H9 (cell line): ENCODE results near the gene SLC7A5. TPM values are rescaled to one million over a fixed set of nuclear protein-coding genes. Genes with fewer than 3 reads are reported as not detected.
"Not testable (repeated sequence)": the region's sequence is repeated elsewhere in the genome, so short reads cannot be mapped to it uniquely, and the experiment has no call there.

Source experiments
- DNase-seq: peaks from one replicate; pipeline ENCODE4 v3.0.0-alpha.2; 2017
- H2AFZ ChIP-seq: one replicate; pipeline ENCODE4 v1.6.1; 2013; ENCODE audit warnings: mild to moderate bottlenecking, low read length, control low read depth, moderate library complexity
- H2AK5ac ChIP-seq: 2 replicates; pipeline ENCODE4 v1.6.1; 2013; ENCODE audit warnings: low read length, control low read depth, mixed read lengths; ENCODE audit not compliant: insufficient read length
- H2BK120ac ChIP-seq: one replicate; pipeline ENCODE4 v1.6.1; 2013; ENCODE audit warnings: low read depth, mild to moderate bottlenecking, low read length, control low read depth, inconsistent platforms; ENCODE audit not compliant: poor library complexity, severe bottlenecking
- H2BK12ac ChIP-seq: 2 replicates; pipeline ENCODE4 v1.6.1; 2013; ENCODE audit warnings: low read length, control low read depth, mixed read lengths, low read depth; ENCODE audit not compliant: insufficient read length
- H2BK15ac ChIP-seq: 2 replicates; pipeline ENCODE4 v1.6.1; 2013; ENCODE audit warnings: low read depth, low read length, control low read depth
- H2BK20ac ChIP-seq: one replicate; pipeline ENCODE4 v1.6.1; 2013; ENCODE audit warnings: low read depth, mild to moderate bottlenecking, low read length, control low read depth, inconsistent platforms; ENCODE audit not compliant: poor library complexity, severe bottlenecking
- H2BK5ac ChIP-seq: 2 replicates; pipeline ENCODE4 v1.6.1; 2013; ENCODE audit warnings: low read length, control low read depth, mixed read lengths; ENCODE audit not compliant: insufficient read length
- H3K14ac ChIP-seq: 2 replicates; pipeline ENCODE4 v1.6.1; 2013; ENCODE audit warnings: low read length, control low read depth; ENCODE audit not compliant: insufficient read depth
- H3K18ac ChIP-seq: 2 replicates; pipeline ENCODE4 v1.6.1; 2013; ENCODE audit warnings: low read depth, mild to moderate bottlenecking, mixed read lengths, low read length, control low read depth; ENCODE audit not compliant: insufficient read length
- H3K23ac ChIP-seq: 2 replicates; pipeline ENCODE4 v1.6.1; 2013; ENCODE audit warnings: low read length, control low read depth, mixed read lengths, low read depth; ENCODE audit not compliant: insufficient read length
- H3K23me2 ChIP-seq: 2 replicates; pipeline ENCODE4 v1.6.1; 2013; ENCODE audit warnings: low read depth, mild to moderate bottlenecking, mixed read lengths, low read length, control low read depth; ENCODE audit not compliant: insufficient read length, poor library complexity, severe bottlenecking
- H3K27ac ChIP-seq: 2 replicates; pipeline ENCODE4 v1.5.1; 2013; ENCODE audit warnings: low read length, control low read depth, mixed read lengths, low read depth; ENCODE audit not compliant: insufficient read length
- H3K27me3 ChIP-seq: 2 replicates; pipeline ENCODE4 v1.6.1; 2013; ENCODE audit warnings: low read length, control low read depth, inconsistent platforms; ENCODE audit not compliant: insufficient read depth
- H3K4ac ChIP-seq: 2 replicates; pipeline ENCODE4 v1.6.1; 2013; ENCODE audit warnings: low read depth, mild to moderate bottlenecking, control low read depth, inconsistent platforms, low read length, moderate library complexity
- H3K4me1 ChIP-seq: 2 replicates; pipeline ENCODE4 v1.6.1; 2013; ENCODE audit warnings: low read length, control low read depth, inconsistent platforms; ENCODE audit not compliant: insufficient read depth
- H3K4me2 ChIP-seq: 2 replicates; pipeline ENCODE4 v1.6.1; 2013; ENCODE audit warnings: low read length, control low read depth, mixed read lengths; ENCODE audit not compliant: insufficient read length, insufficient read depth
- H3K56ac ChIP-seq: 2 replicates; pipeline ENCODE4 v1.6.1; 2013; ENCODE audit warnings: low read depth, mild to moderate bottlenecking, mixed read lengths, low read length, control low read depth; ENCODE audit not compliant: insufficient read length
- H3K79me1 ChIP-seq: 2 replicates; pipeline ENCODE4 v1.6.1; 2013; ENCODE audit warnings: low read depth, mild to moderate bottlenecking, moderate library complexity, low read length, control low read depth, inconsistent platforms; ENCODE audit not compliant: insufficient read depth, poor library complexity, severe bottlenecking
- H3K79me2 ChIP-seq: 2 replicates; pipeline ENCODE4 v1.6.1; 2013; ENCODE audit warnings: low read length, control low read depth, inconsistent platforms; ENCODE audit not compliant: insufficient read depth
- H3K9ac ChIP-seq: 2 replicates; pipeline ENCODE4 v1.6.1; 2013; ENCODE audit warnings: low read length, control low read depth, mixed read lengths; ENCODE audit not compliant: insufficient read length; ENCODE audit errors: extremely low read depth
- H3K9me3 ChIP-seq: one replicate; pipeline ENCODE4 v1.6.1; 2013; ENCODE audit warnings: low read depth, low read length, inconsistent platforms; ENCODE audit not compliant: control insufficient read depth
- H3T11ph ChIP-seq: one replicate; pipeline ENCODE4 v1.6.1; 2013; ENCODE audit warnings: mild to moderate bottlenecking, low read length, control low read depth, inconsistent platforms
- H4K20me1 ChIP-seq: one replicate; pipeline ENCODE4 v1.6.1; 2013; ENCODE audit not compliant: control insufficient read depth, insufficient read length, insufficient read depth
- H4K5ac ChIP-seq: 2 replicates; pipeline ENCODE4 v1.6.1; 2013; ENCODE audit warnings: low read depth, mild to moderate bottlenecking, mixed read lengths, low read length, control low read depth; ENCODE audit not compliant: insufficient read length
- H4K8ac ChIP-seq: replicated peaks from 2 replicates; pipeline ENCODE4 v1.6.1; 2013; ENCODE audit warnings: low read length, control low read depth, mixed read lengths, low read depth; ENCODE audit not compliant: insufficient read length
- H4K91ac ChIP-seq: 2 replicates; pipeline ENCODE4 v1.6.1; 2013; ENCODE audit warnings: low read depth, mild to moderate bottlenecking, moderate library complexity, mixed read lengths, low read length, control low read depth; ENCODE audit not compliant: insufficient read length
- H3K27ac Mint-ChIP-seq, 3 experiments: 2 replicates in 2 of 3; 3 replicates in 1 of 3; pipeline ENCODE4 v1.8.0; 2020 to 2021; ENCODE audit warnings: mixed read lengths in 3 of 3, mild to moderate bottlenecking in 1 of 3, moderate library complexity in 1 of 3
- H3K27me3 Mint-ChIP-seq: 2 replicates; pipeline ENCODE4 v1.8.0; 2021; ENCODE audit warnings: low read depth, mild to moderate bottlenecking, moderate library complexity, mixed read lengths
- H3K36me3 Mint-ChIP-seq, 3 experiments: 2 replicates in 2 of 3; 3 replicates in 1 of 3; pipeline ENCODE4 v1.8.0; 2020 to 2021; ENCODE audit warnings: low read depth in 3 of 3, mixed read lengths in 3 of 3; ENCODE audit not compliant: insufficient read depth in 1 of 3
- H3K4me1 Mint-ChIP-seq, 2 experiments: 2 replicates each; pipeline ENCODE4 v1.8.0; 2020; ENCODE audit warnings: mixed read lengths in 2 of 2
- H3K4me3 Mint-ChIP-seq, 2 experiments: 2 replicates in 1 of 2; 3 replicates in 1 of 2; pipeline ENCODE4 v1.8.0; 2020 to 2021; ENCODE audit warnings: mild to moderate bottlenecking in 2 of 2, mixed read lengths in 2 of 2, moderate library complexity in 1 of 2
- H3K9me3 Mint-ChIP-seq, 2 experiments: 2 replicates in 1 of 2; 3 replicates in 1 of 2; pipeline ENCODE4 v1.8.0; 2020; ENCODE audit warnings: mild to moderate bottlenecking in 2 of 2, mixed read lengths in 2 of 2, moderate library complexity in 1 of 2
- WGBS: extraction: QIAGEN DNeasy Blood & Tissue Kit; methylation state at CpG from one replicate; pipeline ENCODE4 v1.1.7; 2013; ENCODE audit warnings: missing lambda C conversion rate, low lambda C conversion rate, mixed read lengths; ENCODE audit not compliant: insufficient read length; ENCODE audit errors: extremely low coverage; 5-methylcytosine and 5-hydroxymethylcytosine counted together
- total RNA-seq: library from RNA; stranded (reverse); gene quantifications from 2 replicates; pipeline ENCODE4 v1.2.1, GENCODE V29; 2021

The SLC7A5 gene
- total RNA-seq, 1 experiment from 2014 or later: 217 TPM

DNA sequence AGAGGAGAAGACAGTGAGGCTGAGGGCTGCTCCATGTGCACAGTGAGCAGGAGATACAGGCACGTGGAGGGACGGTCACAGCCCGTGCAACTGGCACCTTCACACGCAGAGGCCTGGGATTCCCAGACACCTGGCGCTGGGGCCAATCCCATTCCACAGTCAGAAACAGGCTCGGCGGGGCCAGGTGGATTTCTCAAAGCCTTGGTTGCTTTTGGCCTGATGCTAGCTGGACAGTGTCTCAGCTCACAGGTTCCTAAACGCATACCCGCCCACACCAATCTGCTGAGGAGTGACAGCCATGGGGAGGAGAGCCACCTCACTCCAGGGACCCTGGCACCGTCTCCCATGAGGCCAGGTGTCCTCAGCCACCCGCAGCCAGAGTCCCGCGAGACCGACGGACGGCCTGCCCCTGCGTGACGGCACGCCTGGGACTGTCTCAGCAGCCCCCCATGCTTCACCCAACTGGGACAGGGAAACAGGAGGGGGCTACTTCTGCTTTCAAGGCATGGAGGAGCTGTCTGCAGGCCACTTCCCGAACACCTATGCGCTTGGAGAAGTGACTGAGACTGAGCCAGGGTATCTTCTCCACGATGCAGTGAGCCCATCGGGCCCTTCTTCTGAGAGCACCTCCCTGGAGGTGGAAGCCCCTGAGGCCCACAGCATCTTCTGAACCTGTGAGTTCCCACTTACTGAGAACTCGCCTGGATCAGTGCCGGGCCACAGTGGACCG lies 6.5 kb downstream of the SLC7A5 start:
- WGBS: no CpG with 5 or more reads among the region's 26 CpGs
- not testable (repeated sequence) for H4K20me1 ChIP-seq, H2BK20ac ChIP-seq

GRCh38 chr16:87861300-87862099 lies 7.8 kb downstream of the SLC7A5 start:
- H3K56ac ChIP-seq, H3K9me3 Mint-ChIP-seq, H2BK12ac ChIP-seq, H2BK5ac ChIP-seq, H3K27ac ChIP-seq, H3K9me3 ChIP-seq, H3K79me1 ChIP-seq, H3K23ac ChIP-seq, H2AFZ ChIP-seq, H4K5ac ChIP-seq, H3K4me1 ChIP-seq, H2BK120ac ChIP-seq, H2AK5ac ChIP-seq, H3K23me2 ChIP-seq, H3K27me3 ChIP-seq, H4K8ac ChIP-seq, H2BK20ac ChIP-seq, H3K4me3 Mint-ChIP-seq, H3K4me2 ChIP-seq, H4K20me1 ChIP-seq, H4K91ac ChIP-seq, DNase-seq, H2BK15ac ChIP-seq, H3K18ac ChIP-seq, H3K9ac ChIP-seq, H3K14ac ChIP-seq, H3T11ph ChIP-seq, H3K4ac ChIP-seq, H3K27ac Mint-ChIP-seq: not testable (repeated sequence)
- H3K27me3 Mint-ChIP-seq: peaks cover 51% of the 10 kb centered on the region
- H3K4me1 Mint-ChIP-seq: peaks cover 32% of the 10 kb centered on the region in 2 experiments
- H3K36me3 Mint-ChIP-seq: peaks cover 38 to 66% (median 39%) of the 10 kb centered on the region in 3 experiments
- H3K79me2 ChIP-seq: peaks cover 12% of the 10 kb centered on the region; the same call in 1 of the 2 replicates
- whole genome bisulfite sequencing: no CpG with 5 or more reads among the region's 18 CpGs

More for the DNA sequence above, 6.5 kb downstream of the SLC7A5 start:
- not testable (repeated sequence) for H2BK120ac ChIP-seq, H3T11ph ChIP-seq, DNase-seq, H3K4me3 Mint-ChIP-seq, H3K14ac ChIP-seq, H3K9me3 Mint-ChIP-seq, H3K23me2 ChIP-seq, H2AFZ ChIP-seq, H2BK5ac ChIP-seq, H3K27ac ChIP-seq, H4K5ac ChIP-seq, H3K56ac ChIP-seq, H3K4ac ChIP-seq, H3K18ac ChIP-seq, H3K23ac ChIP-seq, H3K4me2 ChIP-seq, H3K9me3 ChIP-seq, H2BK12ac ChIP-seq, H3K79me1 ChIP-seq, H4K8ac ChIP-seq, H4K91ac ChIP-seq, H2AK5ac ChIP-seq, H3K4me1 ChIP-seq, H2BK15ac ChIP-seq, H3K27me3 ChIP-seq, H3K27ac Mint-ChIP-seq, H3K9ac ChIP-seq
- H3K4me1 Mint-ChIP-seq: peaks cover 36 to 40% of the 10 kb centered on the region in 2 experiments
- peaks cover 42 to 69% (median 46%) of the 10 kb centered on the region in 3 experiments for H3K36me3 Mint-ChIP-seq
- peaks cover 14% of the 10 kb centered on the region; the same call in 1 of the 2 replicates for H3K79me2 ChIP-seq
- peaks cover 61% of the 10 kb centered on the region for H3K27me3 Mint-ChIP-seq
